Ishikawa (cell line): ENCODE results near the gene CCDC47.

Experiments
- CEBPB ChIP-seq: IDR thresholded peaks from 2 replicates; pipeline ENCODE4 v1.6.1; 2012
- CREB1 ChIP-seq: IDR thresholded peaks from 2 replicates; pipeline ENCODE4 v1.6.1; 2012; ENCODE audit warnings: low read depth
- EGR1 ChIP-seq: IDR thresholded peaks from 2 replicates; pipeline ENCODE4 v1.6.1; 2012
- EP300 ChIP-seq: IDR thresholded peaks from 2 replicates; pipeline ENCODE4 v1.6.1; 2012; ENCODE audit warnings: borderline replicate concordance
- FOXM1 ChIP-seq: IDR thresholded peaks from 2 replicates; pipeline ENCODE4 v1.6.1; 2012; ENCODE audit warnings: low read depth, borderline replicate concordance
- MAX ChIP-seq: IDR thresholded peaks from 2 replicates; pipeline ENCODE4 v1.6.1; 2012
- NFIC ChIP-seq: IDR thresholded peaks from 2 replicates; pipeline ENCODE4 v1.6.1; 2012
- RAD21 ChIP-seq: IDR thresholded peaks from 2 replicates; pipeline ENCODE4 v1.6.1; 2012; ENCODE audit warnings: low read depth
- REST ChIP-seq: IDR thresholded peaks from 2 replicates; pipeline ENCODE4 v1.6.1; 2012; ENCODE audit warnings: low read depth, mild to moderate bottlenecking
- TAF1 ChIP-seq: IDR thresholded peaks from 2 replicates; pipeline ENCODE4 v1.6.1; 2012; ENCODE audit warnings: low read depth, mild to moderate bottlenecking
- TCF12 ChIP-seq: IDR thresholded peaks from 2 replicates; pipeline ENCODE4 v1.6.1; 2012; ENCODE audit warnings: low read depth
- TEAD4 ChIP-seq: IDR thresholded peaks from 2 replicates; pipeline ENCODE4 v1.6.1; 2012
- YY1 ChIP-seq: IDR thresholded peaks from 2 replicates; pipeline ENCODE4 v1.6.1; 2012; ENCODE audit warnings: low read depth
- ZBTB7A ChIP-seq: IDR thresholded peaks from 2 replicates; pipeline ENCODE4 v1.6.1; 2012; ENCODE audit warnings: low read depth
- TF ChIP-seq, protein P1 (sequence below): IDR thresholded peaks from 2 replicates; pipeline ENCODE4 v1.6.1; 2012

The CCDC47 gene

GRCh38 chr17:63701868-63702720 is 71.3 kb downstream of the CCDC47 start:
- no peak for TF ChIP-seq REST
- TF ChIP-seq TAF1, result no peak
- no peak for TF ChIP-seq YY1
- no peak for TF ChIP-seq FOXM1
- no peak for TF ChIP-seq TEAD4
- no peak for TF ChIP-seq NFIC
- TF ChIP-seq MAX, result no peak
- no peak for TF ChIP-seq CEBPB

GRCh38 chr17:63701456-63701820 is 72.0 kb downstream of the CCDC47 start:
- no peak for TF ChIP-seq REST
- no peak for TF ChIP-seq RAD21
- TF ChIP-seq NFIC, result no peak
- no peak for TF ChIP-seq ZBTB7A
- no peak for TF ChIP-seq EGR1
- no peak for TF ChIP-seq YY1
- no peak for TF ChIP-seq CREB1
- no peak for TF ChIP-seq TCF12
- TF ChIP-seq FOXM1, result no peak
- TF ChIP-seq MAX, result no peak
- TF ChIP-seq EP300, result no peak
- TF ChIP-seq, protein P1, sequence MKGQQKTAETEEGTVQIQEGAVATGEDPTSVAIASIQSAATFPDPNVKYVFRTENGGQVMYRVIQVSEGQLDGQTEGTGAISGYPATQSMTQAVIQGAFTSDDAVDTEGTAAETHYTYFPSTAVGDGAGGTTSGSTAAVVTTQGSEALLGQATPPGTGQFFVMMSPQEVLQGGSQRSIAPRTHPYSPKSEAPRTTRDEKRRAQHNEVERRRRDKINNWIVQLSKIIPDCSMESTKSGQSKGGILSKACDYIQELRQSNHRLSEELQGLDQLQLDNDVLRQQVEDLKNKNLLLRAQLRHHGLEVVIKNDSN, result no peak
- no peak for TF ChIP-seq TAF1
- TF ChIP-seq CEBPB, result no peak
- no peak for TF ChIP-seq TEAD4

DNA sequence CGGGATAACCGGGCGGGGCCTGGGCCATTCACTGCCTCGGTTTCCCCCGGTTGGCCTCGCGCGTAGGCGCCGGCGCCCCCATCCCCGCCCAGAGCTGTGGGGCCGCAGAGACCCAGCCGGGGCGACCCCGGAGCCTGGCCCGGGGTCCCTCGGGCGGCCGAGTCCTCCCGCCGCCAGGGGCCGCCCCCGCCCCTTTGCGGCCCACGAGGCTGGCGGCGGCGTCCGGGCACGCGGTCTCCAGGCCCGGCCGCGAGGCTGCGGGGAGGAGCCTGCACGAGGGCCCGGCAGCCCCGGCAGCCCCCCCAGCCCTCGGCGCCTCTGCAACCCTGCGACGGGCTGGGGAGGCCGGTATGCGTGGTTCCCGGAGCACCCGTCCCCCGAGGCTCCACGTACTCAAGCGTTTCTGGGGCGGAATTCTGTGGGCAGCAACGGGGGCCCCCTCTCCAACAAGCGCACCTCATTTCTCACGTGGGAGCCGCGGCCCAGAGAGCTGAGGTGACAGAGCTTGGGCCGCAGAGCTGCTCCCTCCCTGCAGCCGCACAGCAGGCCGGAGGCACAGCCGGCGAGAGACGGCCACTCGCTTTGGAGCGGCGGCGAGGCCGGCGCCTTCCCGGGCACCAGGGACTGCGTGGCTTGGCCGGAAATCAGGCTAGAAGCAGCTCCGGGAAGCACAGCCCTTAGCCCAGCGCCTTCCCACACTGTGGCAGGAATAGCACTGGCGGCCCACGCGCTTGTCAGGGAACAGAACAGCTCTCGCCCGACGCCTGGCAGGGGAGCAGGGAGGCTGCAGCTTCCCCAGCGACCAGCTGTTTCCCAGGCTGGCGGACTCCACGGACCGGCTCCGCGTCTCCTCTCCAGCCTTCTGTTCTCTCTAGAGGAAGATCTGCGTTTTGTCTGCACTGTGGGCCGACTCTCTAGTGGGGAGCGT is 72.6 kb downstream of the CCDC47 start:
- TF ChIP-seq TEAD4, result no peak
- TF ChIP-seq EP300, result no peak
- no peak for TF ChIP-seq NFIC
- TF ChIP-seq ZBTB7A, result no peak
- TF ChIP-seq MAX, result no peak
- no peak for TF ChIP-seq CREB1
- TF ChIP-seq TCF12, result no peak
- TF ChIP-seq REST, result no peak
- TF ChIP-seq TAF1, result no peak
- TF ChIP-seq YY1, result no peak
- TF ChIP-seq, protein P1, result no peak
- TF ChIP-seq FOXM1, result no peak
- TF ChIP-seq RAD21, result no peak
- TF ChIP-seq EGR1, result no peak
